Activated CD4-positive, alpha-beta T cell treated with anti-CD3 and anti-CD28 coated beads, Interleukin-2, Interleukin-4, amounts not matched to agents 100 ng/mL and 50 ng/mL, durations not matched to agents 16 hours and 8 hours (primary cell): Measurements from ENCODE around the gene TNFRSF18.
A peak's percentile ranks its signal among the peaks of the same experiment; 100 is the strongest.

Experiments used
- DNase-seq: peaks from one replicate; pipeline ENCODE4 v3.0.0-alpha.2; 2020; ENCODE audit warnings: low spot score

Gene TNFRSF18

DNA sequence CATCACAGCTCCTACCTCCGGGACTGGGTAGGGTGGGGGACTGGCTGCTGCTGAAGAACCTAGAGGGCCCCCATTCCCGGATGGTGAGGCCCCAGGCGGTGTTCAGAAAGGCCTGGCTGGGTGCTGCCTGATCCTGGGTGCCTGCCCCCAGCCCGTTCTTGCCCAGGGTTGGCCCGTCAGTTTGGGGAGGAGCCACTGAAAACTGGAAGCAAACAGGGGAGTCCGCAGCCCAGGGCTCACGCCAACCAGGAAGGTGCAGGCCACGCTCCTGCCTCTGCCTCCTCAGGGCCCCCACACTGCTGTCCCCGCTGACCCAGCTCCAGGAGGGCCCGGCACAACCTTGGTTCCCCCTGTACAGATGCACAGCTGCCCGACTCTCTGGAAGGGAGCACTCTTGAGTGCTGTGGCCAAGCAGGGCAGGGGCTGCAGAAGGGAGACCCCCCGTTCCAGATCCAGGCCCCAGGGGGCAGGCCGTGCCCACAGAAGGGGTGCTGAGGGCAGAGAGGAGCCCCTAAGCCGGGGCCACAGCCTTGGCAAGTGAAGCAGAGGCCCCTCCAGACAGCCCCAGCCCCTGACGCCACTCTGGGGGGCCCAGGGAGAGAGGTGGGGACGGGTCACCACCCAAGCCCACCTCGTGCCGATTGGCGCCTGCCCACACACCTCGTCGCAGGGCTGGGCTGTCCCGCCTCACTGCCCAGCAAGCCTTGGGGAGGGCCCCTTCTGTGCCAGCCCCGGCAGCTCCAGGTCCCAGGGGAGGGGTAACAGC lies 34.6 kb upstream of the TNFRSF18 start:
- DNase-seq = no peak

DNA sequence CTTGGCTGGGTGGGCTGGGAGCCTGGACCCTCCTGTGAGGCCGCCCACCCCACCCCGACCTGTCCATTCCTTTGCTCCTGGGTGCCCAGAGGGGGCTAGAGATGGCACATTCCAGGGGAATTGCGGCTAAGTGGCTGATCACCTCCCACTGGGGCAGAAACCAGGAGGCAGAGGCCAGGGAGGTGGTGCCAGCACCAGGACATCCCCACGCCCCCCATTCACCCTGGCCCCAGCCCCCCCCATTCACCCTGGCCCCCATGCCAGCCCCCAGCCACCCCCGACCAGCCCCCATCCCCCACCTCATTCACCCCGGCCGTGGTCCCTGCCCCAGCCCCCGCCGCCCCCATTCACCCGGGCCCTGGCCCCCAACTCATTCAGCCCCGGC lies 33.9 kb upstream of the TNFRSF18 start:
- DNase-seq = no peak

DNA sequence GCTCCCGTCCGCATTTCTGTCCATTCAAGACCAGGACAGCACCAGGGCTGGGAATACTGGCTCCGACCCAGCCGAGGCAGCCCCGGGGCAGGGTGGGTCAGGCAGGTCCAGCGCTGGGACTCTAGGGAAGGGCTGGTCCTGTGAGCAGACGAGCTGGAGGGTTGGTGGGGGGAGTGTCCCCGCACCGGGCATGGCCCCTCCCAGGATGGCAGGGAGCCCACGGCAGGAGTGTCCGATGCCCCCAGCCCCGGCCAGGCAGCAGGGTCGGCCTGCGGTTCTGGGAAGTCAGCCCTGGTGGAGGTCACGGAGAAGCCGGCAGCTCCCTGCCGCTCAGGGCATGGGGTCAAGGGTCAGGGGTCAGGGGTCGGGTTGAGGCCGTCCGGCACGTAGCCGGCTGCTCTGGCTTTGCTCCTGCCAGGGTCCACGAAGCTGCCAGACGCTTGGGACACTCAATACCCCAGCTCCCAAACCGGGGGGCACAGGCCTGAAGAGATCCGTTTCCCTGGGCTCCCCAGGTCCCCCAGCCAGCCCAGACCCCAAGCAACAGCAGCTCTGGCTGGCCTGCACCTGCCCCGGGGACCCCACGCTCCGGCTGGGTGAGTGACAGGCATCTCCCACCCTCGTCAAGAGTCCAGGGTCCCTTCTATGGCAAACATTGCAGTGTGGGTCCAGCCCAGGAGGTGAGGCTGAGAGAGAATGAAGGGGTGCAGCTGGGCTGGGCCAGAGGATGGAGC lies 33.4 kb upstream of the TNFRSF18 start:
- no peak for DNase-seq

DNA sequence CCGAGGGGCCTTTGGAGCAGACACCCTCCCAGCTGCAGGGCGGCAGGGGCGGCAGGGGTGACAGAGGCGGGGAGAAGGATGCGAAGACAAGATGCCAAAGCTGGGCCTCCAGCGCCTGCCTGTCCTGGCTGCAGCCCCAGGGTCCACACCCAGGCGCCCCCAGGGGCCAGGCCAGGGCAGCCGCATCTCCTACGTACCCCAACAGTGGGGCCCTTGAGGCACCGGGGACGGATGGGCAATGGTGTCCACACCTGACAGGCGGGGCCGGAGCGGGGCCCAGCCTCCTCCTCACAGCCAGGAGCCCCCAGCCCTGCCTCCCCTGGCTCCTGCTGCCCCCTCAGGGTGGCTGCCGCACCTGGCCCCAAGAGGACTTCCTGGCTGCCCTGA lies 32.8 kb upstream of the TNFRSF18 start:
- DNase-seq = no peak

DNA sequence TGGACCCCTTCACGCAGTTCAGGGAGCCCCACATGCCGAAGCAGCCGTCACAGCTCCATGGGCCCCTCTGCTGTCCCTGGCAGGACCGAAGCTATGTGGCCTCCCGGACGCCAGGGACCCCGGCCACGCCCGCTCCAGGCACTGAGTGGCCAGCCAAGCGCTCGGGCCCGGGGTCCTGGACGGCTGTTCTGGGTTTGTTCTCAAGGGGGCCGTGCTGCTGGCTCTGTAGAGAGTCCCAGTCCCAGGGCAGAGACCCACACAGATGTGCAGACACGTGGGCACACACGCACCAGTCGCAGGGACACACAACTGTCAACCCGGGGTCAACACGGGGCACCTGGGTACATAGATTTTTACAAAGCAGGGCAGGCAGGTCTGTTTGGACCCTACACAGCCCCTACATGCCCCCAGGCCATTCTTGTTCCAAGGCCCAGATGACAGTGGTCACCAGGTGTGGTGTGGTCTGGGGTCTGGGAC lies 32.3 kb upstream of the TNFRSF18 start:
- no peak for DNase-seq

DNA sequence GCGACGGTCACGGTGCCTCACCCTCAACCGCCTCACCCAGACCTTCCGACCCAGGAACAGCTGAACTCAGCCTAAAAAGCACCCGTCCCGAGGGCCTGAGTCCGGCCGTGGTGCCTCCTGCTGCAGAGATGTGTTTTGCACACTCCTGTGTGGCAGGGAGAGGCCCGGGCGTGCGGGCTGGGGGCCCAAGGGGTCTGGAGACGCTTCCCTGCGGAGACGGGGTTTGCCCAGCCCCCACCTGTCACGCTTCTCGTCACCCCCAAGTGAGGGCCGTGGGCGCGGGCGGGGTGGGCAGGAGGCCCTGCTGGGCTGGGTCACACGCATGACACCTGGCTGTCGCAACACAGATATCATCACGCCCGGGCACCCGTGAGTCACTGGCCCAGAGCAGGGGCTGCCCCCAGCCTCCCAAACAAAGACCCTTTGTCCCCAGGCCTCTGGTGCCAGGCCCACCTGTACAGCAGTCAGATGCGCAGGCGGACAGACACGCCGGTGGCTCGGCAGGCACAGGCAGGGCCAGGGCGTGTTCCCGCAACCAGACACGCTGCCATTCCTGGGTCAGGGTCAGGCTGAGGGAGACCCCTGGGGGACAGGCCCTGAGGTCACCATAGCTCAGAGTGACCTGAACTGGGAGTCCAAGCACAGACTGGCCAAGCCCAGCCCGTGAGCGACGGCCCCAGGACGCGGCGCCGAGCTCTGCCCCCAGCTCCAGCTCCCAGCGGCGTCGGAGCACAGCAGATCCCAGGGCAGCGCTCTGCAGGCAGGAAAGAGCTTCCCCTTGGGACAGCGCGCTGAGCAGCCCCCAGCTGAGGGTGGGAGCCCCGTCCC lies 31.7 kb upstream of the TNFRSF18 start:
- no peak for DNase-seq

DNA sequence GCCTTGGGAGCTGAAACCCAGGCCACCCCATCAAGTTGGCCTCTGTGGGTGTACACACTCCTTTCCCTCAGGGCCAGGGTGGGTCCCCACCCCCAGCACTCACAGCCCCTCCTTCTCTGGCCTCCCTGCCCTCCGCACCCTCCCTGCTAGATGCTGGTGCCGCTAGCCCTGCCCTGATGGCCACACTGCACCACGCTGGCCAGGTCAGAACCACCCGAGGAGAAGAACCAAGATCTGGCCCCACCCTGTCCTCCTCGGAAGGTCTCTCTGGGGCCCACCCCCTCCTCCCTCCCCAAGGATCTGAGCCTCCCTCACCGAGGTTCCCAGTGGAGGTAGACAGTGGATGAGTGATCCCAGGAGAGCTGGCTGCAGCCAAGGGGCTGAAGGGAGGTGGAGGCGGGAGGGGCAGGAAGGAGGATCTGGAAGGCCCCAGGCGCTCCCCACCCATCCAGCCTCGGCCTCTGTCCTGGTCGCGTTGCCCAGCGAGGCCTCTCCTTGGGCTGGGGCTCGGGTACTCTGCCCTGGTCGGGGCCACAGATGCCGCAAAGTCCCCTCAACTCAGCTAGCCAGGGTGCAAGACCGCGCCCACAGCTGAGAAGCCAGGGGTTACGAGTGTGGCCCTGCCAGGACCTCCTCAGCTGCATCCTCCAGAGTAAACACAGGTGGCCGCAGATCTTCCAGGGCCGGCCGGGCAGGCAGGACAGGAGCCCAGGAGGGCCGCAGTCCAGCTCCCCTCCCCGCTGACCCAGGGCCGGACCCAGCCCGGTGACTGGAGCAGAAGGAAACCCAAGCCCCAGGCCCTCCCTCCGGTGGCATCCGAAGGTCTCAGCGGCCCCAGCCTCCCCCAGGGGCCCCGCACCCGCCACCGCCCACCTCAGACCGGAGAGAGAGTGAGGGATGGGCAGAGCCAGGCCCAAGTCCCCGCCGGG lies 30.8 kb upstream of the TNFRSF18 start:
- no peak for DNase-seq

DNA sequence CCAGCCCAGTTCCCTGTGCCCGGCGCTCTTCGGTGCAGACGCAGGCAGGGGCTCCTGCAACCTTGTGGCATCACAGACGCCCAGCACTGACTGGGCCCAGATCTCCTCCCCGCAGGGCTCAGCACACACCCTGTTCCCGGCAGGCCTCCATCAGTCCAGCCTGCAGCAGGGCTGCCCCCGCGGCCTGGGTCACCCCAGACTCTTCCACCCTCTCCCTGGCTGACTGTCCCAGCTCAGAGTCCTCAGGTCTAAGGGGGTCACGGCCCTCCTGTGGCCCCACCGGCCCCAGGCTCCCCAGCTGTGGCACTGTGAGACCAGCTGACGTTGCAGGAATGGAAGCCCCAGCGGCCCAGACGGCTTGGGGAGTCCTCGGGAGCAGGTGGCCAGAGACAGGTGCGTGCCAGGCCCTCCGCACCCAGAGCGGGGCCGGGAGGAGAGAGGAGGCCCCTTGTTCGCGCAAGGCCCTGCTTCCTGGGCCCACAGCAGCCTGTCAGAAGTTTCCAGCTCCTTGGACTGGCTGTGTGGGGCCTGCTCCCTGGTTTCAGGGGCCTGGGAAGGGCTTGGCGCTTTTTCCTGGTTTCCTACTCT lies 29.9 kb upstream of the TNFRSF18 start:
- no peak for DNase-seq

DNA sequence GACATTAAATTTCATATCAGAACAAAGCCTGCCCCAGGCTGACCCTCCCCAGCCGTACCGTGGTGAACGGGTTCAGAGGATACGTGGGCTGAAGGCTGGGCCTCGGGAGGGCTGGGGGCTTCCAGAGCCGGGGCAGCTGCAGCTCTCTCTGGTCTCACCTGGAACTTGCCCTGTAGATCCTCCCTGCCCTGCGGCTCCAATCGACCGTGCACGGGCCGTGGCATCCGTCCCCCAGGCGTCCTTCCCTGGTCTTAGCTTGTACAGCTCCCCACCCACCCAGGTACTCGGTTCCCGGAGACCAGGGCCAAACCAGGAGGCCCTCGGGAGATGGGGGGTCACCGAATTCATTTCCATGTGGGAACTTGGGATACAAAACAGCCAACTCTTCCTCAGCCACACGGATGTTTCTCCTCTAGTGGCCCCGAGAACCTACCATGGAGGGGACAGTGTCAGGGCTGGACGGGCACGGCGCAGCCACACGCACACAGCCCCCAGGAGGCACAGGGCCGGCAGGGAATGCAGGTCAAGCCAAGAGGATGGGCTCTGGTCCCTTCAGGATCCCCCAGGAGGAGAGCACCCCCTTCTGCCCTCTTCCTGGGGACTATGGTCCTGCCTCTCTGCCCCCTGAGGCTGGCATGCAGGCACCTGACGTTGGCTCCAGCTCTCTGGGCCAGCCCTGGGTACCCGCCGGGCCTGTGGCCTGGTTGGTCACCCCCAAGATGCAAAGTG lies 28.8 kb upstream of the TNFRSF18 start:
- no peak for DNase-seq

DNA sequence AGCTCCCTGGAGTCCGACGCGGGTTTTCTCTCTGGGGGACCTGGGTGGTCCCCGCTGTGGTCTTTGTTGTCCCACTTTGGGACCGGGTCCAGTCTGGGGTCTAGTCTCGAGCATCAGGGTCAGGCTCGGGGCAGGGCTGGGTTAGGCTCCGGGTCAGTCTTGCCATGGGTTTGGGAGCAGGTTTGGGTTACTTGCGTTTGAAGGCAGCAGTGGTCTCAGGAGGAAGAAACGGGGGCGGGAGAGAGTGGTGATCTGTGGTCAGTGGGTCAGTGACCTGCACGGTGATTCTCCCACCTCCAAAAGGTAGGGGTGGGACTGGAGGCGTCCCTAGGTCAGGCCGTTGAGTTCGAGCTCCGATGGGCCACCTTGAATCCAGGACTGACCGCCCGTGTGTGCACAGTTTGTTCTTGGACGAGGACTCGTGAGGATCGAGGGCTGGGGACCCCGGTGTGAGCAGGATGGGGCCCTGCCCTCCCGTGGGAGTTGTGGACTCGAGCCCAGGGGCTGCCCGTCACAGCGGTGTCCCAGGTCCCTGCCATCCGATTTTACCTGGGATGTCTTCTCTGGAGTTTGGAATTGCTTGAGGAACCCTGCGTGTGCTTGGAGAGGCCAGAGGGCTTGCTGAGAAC lies 27.9 kb upstream of the TNFRSF18 start:
- DNase-seq = no peak

DNA sequence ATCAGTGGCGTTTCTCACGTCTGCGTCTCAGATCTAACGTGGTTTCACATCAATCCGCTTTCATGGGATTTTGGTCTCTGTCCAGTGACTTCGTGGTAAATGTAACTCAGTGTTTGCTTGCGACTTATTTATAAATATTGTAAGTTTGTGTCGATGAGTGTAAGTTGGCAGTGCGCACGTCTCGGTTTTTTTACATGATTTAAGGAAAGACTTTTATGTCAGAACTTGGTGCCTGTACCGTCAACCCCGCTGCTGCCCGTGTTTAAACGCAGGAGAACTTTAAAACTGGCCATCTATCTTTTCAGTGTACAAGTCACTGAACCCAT lies 27.1 kb upstream of the TNFRSF18 start:
- DNase-seq = no peak

DNA sequence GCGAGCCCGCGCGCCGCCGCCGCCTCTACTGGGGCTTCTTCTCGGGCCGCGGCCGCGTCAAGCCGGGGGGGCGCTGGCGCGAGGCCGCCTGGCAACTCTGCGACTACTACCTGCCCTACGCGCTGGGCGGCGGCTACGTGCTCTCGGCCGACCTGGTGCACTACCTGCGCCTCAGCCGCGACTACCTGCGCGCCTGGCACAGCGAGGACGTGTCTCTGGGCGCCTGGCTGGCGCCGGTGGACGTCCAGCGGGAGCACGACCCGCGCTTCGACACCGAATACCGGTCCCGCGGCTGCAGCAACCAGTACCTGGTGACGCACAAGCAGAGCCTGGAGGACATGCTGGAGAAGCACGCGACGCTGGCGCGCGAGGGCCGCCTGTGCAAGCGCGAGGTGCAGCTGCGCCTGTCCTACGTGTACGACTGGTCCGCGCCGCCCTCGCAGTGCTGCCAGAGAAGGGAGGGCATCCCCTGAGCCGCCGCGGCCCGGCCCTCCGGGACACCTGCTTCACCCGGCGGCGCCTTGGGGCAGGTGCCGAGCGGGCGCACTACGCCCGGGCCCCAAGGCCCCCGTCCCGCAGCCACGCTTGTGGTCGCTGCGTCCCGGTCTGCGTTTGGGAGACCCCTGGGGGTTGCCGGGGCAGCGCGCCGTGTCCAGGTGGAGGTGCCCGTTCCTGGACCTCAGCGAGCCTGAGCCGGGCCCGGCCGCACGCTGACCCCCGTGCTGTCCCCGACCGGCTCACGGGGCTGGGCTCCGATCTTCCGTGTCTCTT lies 26.6 kb upstream of the TNFRSF18 start:
- DNase-seq = no peak

DNA sequence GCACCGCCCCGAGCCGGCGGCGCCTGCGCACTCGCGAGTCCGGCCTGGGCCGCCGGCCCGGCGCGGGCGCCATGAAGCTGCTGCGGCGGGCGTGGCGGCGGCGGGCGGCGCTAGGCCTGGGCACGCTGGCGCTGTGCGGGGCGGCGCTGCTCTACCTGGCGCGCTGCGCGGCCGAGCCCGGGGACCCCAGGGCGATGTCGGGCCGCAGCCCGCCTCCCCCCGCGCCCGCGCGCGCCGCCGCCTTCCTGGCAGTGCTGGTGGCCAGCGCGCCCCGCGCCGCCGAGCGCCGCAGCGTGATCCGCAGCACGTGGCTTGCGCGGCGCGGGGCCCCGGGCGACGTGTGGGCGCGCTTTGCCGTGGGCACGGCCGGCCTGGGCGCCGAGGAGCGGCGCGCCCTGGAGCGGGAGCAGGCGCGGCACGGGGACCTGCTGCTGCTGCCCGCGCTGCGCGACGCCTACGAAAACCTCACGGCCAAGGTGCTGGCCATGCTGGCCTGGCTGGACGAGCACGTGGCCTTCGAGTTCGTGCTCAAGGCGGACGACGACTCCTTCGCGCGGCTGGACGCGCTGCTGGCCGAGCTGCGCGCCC lies 25.9 kb upstream of the TNFRSF18 start, which contains the start of gene B3GALT6:
B3GALT6 (plus strand) TSS at position 30 of the 588 bp plus-strand sequence; CDS start at position 72, 42 bp downstream.
- DNase-seq = no peak

DNA sequence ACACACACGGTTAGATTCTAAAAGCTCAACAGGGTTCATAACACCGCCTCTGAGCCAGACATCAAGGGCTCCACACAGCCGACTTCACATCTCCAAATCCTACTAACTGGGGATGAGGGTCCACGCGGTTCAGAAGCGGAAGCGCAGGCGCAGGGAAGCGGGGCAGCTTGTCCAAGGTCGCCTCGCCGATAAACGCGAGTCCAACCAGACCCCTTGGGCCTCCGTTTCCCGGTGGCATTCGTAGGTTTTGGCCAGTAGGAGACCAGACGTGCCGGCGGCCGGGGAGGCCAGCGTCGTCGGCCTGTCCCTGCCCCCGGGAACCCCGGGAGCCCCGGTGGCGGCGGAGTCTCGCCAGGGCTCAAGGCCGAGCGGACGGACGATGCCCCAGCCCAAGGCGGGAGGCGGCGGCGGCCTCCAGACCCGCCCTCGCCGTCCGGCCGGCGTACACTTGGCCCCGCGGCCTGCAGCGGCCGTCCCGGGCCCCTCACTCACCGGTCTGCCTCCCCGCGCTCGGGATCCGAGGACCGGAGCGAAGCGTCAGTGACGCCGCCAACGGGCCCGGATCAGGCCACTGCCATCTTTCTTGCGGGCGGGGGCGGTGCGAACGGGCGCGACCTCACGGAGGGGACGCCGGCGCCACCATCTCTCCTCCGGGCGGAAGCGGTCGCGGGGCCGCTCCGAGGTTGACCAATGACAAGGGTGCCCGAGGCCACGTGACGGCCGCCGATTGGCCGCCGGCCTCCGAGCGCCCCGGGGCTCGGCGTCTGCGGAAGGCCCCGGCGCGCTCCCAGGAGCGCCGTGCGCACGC lies 25.2 kb upstream of the TNFRSF18 start, which contains the start of gene SDF4:
SDF4 (minus strand) TSS at position 602 of the 808 bp plus-strand sequence. CDS start 3,229 bp downstream, outside the sequence.
- peak; percentile 97 for DNase-seq

DNA sequence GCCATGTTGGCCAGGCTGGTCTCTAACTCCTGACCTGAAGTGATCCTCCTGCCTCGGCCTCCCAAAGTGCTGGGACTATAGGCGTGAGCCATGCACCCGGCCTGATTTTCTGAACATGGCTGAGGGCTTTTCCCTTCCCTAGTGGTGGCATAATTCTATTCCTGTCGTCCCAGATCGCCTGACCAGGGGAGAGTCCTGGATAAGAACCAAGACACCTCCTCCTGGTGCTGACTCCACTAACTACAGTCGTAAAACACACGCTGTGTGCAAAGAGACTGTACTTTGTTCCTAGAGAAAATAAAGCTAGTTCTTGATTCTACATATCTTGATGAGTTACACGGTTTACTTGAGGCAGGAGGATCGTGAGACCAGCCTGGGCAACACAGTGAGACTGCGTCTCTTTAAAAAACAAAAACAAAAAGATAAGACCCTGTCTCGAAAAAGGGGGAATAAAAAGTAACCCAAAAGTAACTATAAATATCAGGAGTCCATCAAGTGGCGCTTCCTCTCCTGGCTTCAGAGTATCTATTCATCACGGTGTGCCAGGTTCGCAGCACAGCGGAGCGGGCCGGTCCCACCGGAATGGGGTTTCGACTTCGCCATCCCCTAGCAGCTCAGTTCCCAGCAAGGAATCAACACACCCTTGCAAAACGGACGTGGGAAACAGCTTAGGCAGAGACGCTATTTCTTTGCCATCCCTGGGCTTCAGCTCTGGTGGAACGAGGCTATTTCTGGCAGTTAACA lies 24.4 kb upstream of the TNFRSF18 start:
- DNase-seq = no peak

DNA sequence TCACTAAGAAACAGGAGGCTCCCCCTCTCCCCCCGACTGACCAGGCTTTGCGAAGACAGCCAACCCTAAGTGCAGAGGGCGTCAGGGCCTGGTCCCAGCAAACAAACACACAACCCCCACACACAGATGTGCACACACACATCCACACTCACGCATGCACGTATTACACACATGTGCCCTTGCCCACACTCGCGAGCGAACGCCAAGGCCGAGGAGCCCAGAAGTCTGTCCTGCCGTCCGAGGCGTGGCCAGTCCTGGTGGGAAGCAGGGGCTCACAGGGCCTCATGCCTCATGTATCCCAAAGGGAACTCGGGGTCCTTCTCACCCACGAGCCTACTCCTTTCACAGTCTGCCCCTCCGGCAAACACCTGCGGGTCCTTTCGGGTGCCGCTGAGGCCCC lies 23.4 kb upstream of the TNFRSF18 start:
- DNase-seq = no peak
